ENCODE measurements around the gene CDS1.

GRCh38 chr4:84648178-84648577 is 65.3 kb downstream of the CDS1 start:
- TF ChIP-seq POLR2A (IDR thresholded peaks at IDR 0.05) (no peak), CTCF (IDR thresholded peaks at IDR 0.05) (no peak)
